ENCODE data around the gene SH3BP4. TPM values are rescaled to one million over a fixed set of nuclear protein-coding genes. Genes with fewer than 3 reads are reported as not detected.

The SH3BP4 gene
- total RNA-seq, 1 donor from 2014 or later, result 44.1 TPM

DNA sequence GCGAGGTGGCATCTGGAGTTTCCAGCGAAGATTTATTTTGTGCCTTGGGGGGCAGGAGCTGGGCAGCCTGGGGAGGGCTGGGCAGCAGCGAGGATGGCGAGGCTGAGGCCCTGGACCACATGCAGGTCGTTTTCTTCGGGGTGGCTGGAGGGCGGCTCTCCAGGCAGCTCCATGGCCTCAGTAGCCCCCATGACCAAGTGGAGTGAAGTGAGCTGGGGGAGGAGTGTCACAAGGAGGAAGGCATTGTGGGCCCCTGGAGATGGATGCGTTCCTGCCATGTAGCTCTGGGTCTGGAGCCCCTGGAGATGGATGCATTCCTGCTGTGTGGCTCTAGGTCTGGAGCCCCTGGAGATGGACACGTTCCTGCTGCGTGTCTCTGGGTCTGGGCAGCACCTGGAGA lies 40.4 kb downstream of the SH3BP4 start:
- Mint-ChIP-seq H3K9me3 (peaks cover 4% of the 10 kb centered on the region), H3K27me3 (ENCODE audit: low read depth) (no peaks in the 10 kb centered on the region), H3K4me3 (no peak overlapping the region), H3K27ac (no peak overlapping the region), H3K4me1 (peaks cover 26% of the 10 kb centered on the region), H3K36me3 (peaks cover 21% of the 10 kb centered on the region)
- DNase-seq (ENCODE audit: low spot score in 2 of 2, unreplicated experiment in 2 of 2), result no peak
- TF ChIP-seq, protein P1, sequence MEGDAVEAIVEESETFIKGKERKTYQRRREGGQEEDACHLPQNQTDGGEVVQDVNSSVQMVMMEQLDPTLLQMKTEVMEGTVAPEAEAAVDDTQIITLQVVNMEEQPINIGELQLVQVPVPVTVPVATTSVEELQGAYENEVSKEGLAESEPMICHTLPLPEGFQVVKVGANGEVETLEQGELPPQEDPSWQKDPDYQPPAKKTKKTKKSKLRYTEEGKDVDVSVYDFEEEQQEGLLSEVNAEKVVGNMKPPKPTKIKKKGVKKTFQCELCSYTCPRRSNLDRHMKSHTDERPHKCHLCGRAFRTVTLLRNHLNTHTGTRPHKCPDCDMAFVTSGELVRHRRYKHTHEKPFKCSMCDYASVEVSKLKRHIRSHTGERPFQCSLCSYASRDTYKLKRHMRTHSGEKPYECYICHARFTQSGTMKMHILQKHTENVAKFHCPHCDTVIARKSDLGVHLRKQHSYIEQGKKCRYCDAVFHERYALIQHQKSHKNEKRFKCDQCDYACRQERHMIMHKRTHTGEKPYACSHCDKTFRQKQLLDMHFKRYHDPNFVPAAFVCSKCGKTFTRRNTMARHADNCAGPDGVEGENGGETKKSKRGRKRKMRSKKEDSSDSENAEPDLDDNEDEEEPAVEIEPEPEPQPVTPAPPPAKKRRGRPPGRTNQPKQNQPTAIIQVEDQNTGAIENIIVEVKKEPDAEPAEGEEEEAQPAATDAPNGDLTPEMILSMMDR (IDR thresholded peaks at IDR 0.05; ENCODE audit: unreplicated experiment), result no peak

DNA sequence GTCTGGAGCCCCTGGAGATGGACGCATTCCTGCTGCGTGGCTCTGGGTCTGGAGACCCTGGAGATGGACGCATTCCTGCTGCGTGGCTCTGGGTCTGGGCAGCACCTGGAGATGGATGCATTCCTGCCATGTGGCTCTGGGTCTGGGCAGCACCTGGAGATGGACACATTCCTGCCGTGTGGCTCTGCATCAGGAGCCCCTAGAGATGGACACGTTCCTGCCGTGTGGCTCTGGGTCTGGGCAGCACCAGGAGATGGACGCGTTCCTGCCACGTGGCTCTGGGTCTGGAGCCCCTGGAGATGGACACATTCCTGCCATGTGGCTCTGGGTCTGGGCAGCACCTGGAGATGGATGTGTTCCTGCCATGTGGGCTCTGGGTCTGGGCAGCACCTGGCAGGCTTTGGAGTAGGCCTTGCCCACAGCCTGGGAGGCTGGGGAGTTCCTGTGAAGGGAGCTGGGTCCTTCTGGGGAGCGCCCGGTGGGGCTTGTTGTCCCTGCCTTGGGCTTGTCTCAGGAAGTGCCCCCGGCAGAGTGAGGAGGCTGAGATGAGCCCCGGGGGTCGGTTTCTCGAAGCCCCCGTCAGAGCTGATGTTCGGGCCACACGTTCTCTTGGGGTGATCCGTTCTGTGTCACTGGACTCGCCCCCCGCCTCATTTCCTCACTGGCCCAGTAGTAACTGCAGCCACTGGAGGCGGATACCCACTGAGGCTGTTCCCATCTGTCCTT lies 41.0 kb downstream of the SH3BP4 start:
- Mint-ChIP-seq H3K27ac (no peak overlapping the region), H3K4me1 (peaks cover 26% of the 10 kb centered on the region), H3K4me3 (no peak overlapping the region), H3K27me3 (ENCODE audit: low read depth) (no peaks in the 10 kb centered on the region), H3K9me3 (peaks cover under 1% of the 10 kb centered on the region), H3K36me3 (peaks cover 15% of the 10 kb centered on the region)
- TF ChIP-seq, protein P1 (IDR thresholded peaks at IDR 0.05; ENCODE audit: unreplicated experiment), result no peak
- DNase-seq (ENCODE audit: low spot score in 2 of 2, unreplicated experiment in 2 of 2), result no peak

DNA sequence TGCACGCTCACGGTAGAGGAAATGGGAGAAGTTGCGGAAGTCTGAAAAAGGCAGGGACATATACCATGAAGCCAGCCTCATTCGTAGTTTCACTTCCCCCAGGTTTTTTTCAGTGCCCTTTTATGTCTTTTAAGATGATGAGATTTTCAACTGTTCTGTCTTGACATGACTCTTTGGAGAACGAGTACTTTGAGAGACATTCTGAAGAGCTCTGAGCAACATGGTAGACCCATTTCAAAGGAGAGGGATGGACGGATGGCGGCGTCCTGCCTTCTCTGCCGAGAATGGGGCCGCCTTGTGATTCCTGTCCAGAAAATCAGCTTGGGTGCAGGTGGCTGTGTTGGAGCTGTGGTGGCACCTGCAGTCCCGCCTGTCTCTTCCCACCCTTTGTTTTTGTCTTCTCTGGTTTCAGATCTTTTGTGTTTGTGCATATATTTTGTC lies 41.7 kb downstream of the SH3BP4 start:
- TF ChIP-seq, protein P1 (IDR thresholded peaks at IDR 0.05; ENCODE audit: unreplicated experiment), result no peak
- DNase-seq (ENCODE audit: low spot score in 2 of 2, unreplicated experiment in 2 of 2), result no peak
- Mint-ChIP-seq H3K4me3 (no peak overlapping the region), H3K36me3 (peaks cover 21% of the 10 kb centered on the region), H3K4me1 (peaks cover 32% of the 10 kb centered on the region), H3K9me3 (no peaks in the 10 kb centered on the region), H3K27ac (no peak overlapping the region), H3K27me3 (ENCODE audit: low read depth) (no peaks in the 10 kb centered on the region)

DNA sequence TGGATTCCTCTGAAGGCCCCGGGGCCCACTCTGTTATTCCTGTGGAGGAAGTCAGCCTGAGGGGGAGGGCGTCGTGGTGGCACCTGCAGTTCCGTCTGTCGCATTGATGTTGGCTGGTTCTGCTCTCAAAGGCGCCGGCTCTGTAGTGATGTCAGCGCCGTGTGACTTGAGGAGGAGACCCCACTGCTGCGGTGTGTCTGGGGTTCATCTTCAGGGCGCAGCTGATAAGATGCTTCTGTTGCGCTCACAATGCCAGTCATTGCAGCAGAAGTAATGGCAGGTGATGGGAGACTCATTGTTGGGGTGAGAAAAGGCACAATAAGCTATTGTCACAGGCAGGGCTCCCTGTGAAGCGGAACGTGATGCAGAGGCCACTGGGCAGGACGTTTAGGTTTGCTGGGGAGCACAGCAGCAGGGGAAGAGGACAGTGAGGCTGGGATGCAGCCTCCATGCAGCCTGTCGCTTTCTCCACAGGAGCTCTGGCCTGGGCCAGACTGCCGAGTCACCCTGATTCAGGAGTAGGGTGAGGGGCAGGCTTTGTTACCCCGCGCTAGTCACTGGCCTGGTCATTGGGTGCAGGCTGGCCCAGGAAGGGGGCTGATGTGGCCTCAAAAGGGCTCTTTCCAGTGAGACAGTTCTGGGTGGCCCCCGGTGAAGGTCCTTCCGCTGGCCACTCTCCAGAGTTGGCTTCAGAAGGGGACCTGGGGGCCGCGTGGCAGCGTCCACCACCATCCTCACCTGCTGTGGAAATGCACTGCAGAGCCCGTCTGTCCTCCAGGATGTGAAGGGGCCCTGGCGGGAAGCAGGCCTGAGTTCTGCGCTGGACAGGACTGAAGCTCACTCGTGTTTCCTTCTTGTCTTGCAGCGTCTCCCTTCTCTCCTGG lies 42.9 kb downstream of the SH3BP4 start:
- Mint-ChIP-seq H3K27me3 (ENCODE audit: low read depth) (no peaks in the 10 kb centered on the region), H3K36me3 (peaks cover 25% of the 10 kb centered on the region), H3K9me3 (no peaks in the 10 kb centered on the region), H3K4me1 (peaks cover 43% of the 10 kb centered on the region), H3K4me3 (no peak overlapping the region), H3K27ac (peak overlapping the region; percentile 58)
- no peak for DNase-seq (ENCODE audit: low spot score in 2 of 2, unreplicated experiment in 2 of 2)
- TF ChIP-seq, protein P1 (IDR thresholded peaks at IDR 0.05; ENCODE audit: unreplicated experiment), result no peak

DNA sequence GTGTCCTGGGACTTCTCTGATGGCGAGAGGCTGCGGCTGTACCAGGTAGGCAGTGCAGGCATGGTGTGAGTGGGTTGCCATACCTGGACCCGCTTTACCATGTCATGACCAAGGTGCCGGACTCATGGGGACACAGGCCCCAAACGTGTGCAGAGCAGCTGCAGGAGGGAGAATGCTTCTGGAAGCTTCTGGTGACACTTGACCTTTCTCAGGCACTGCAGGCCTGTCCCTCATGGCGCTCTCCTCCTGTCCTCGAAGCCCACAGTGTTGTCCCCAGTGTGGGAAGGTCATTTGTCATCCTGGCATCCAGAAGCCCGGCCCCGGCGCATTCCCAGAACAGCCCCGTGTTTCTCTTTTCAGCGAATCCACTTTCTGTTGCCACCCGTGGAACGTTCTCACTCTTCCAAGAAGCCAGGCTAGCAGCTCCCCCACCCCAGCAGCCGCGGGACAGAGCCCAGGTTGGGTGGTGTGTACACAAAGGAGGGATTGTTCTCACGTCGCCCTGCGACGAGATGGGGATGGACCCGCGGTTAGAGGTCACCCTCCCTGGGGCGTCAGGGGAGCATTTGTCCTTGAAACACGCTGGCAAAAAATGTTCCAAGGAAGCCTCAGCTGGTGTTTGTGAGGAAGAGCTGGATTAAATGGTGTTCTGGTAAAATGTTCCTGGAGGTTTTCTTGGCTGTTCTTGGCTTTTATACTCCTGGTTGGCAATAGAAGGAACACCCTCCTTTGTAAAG lies 43.7 kb downstream of the SH3BP4 start:
- H3K27me3 Mint-ChIP-seq (ENCODE audit: low read depth), result no peaks in the 10 kb centered on the region
- H3K27ac Mint-ChIP-seq, result peak overlapping the region; percentile 96
- no peaks in the 10 kb centered on the region for H3K9me3 Mint-ChIP-seq
- DNase-seq (ENCODE audit: low spot score in 2 of 2, unreplicated experiment in 2 of 2), result no peak
- peaks cover 20% of the 10 kb centered on the region for H3K36me3 Mint-ChIP-seq
- no peak overlapping the region for H3K4me3 Mint-ChIP-seq
- H3K4me1 Mint-ChIP-seq, result peaks cover 51% of the 10 kb centered on the region
- TF ChIP-seq, protein P1 (IDR thresholded peaks at IDR 0.05; ENCODE audit: unreplicated experiment), result no peak
